ENCODE measurements around the gene RRAS.

RRAS gene

GRCh38 chr19:49652551-49653465, 12.9 kb upstream of the RRAS start:
- H3K4me3 ChIP-seq (ENCODE audit: low read depth, low read length): no peak overlapping the region
- TF ChIP-seq, protein P1, sequence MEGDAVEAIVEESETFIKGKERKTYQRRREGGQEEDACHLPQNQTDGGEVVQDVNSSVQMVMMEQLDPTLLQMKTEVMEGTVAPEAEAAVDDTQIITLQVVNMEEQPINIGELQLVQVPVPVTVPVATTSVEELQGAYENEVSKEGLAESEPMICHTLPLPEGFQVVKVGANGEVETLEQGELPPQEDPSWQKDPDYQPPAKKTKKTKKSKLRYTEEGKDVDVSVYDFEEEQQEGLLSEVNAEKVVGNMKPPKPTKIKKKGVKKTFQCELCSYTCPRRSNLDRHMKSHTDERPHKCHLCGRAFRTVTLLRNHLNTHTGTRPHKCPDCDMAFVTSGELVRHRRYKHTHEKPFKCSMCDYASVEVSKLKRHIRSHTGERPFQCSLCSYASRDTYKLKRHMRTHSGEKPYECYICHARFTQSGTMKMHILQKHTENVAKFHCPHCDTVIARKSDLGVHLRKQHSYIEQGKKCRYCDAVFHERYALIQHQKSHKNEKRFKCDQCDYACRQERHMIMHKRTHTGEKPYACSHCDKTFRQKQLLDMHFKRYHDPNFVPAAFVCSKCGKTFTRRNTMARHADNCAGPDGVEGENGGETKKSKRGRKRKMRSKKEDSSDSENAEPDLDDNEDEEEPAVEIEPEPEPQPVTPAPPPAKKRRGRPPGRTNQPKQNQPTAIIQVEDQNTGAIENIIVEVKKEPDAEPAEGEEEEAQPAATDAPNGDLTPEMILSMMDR (IDR thresholded peaks at IDR 0.05; ENCODE audit: borderline replicate concordance, insufficient read depth, low read depth, low read length): no peak

DNA sequence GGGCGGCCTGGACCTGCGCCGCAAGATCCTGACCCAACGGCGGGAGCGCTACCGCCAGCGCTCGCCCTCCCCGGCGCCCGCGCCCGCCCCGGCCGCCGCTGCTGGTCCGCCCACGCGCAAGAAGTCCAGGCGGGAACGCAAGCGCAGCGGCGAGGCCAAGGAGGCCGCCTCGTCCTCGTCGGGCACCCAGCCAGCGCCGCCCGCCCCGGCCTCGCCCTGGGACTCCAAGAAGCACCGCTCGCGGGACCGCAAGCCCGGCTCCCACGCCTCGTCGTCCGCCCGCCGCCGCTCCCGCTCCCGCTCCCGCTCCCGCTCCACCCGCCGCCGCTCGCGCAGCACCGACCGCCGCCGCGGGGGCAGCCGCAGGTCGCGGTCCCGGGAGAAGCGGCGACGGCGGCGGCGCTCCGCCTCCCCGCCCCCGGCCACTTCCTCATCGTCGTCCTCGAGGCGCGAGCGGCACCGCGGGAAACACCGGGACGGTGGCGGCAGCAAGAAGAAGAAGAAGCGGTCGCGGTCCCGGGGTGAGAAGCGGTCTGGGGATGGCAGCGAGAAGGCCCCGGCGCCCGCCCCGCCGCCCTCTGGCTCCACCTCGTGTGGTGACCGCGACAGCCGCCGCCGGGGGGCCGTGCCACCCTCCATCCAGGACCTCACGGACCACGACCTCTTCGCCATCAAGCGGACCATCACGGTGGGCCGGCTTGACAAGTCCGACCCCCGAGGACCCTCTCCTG, 12.0 kb upstream of the RRAS start:
- TF ChIP-seq, protein P1 (IDR thresholded peaks at IDR 0.05; ENCODE audit: borderline replicate concordance, insufficient read depth, low read depth, low read length): no peak
- H3K4me3 ChIP-seq (ENCODE audit: low read depth, low read length): no peak overlapping the region

- no peak overlapping the region for H3K4me3 ChIP-seq (ENCODE audit: low read depth, low read length)
- TF ChIP-seq, protein P1 (IDR thresholded peaks at IDR 0.05; ENCODE audit: borderline replicate concordance, insufficient read depth, low read depth, low read length): no peak
These were observed 11.3 kb upstream of the RRAS start for GRCh38 chr19:49651029-49651819.

- H3K4me3 ChIP-seq (ENCODE audit: low read depth, low read length): no peak overlapping the region
These were observed 6.6 kb upstream of the RRAS start for GRCh38 chr19:49646586-49646985.

DNA sequence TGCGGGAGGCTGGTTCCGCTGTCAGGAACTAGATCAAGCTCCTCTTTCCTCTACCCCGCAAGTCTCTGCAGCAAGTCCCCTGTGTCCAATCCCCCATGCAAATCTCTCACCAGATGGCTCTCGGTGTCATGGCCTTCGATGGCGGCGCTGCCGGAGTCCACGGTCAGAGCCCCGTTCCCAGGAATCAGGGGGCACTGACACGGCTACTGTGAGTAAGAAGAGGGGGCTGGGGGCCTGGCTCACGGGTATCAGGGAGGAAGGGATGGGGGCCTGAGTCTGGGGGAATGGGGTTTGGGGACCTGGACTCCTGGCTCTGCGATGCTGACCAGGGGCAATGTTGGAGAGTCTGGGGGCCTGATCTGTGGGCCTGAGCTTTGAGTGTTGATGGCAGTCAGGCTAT, 6.1 kb upstream of the RRAS start:
- TF ChIP-seq, protein P1 (IDR thresholded peaks at IDR 0.05; ENCODE audit: borderline replicate concordance, insufficient read depth, low read depth, low read length): no peak
- no peak overlapping the region for H3K4me3 ChIP-seq (ENCODE audit: low read depth, low read length)

More at GRCh38 chr19:49646586-49646985, 6.6 kb upstream of the RRAS start:
- TF ChIP-seq, protein P1 (IDR thresholded peaks at IDR 0.05; ENCODE audit: borderline replicate concordance, insufficient read depth, low read depth, low read length): no peak

- TF ChIP-seq, protein P1 (IDR thresholded peaks at IDR 0.05; ENCODE audit: borderline replicate concordance, insufficient read depth, low read depth, low read length): no peak
- no peak overlapping the region for H3K4me3 ChIP-seq (ENCODE audit: low read depth, low read length)
These were observed 5.6 kb upstream of the RRAS start for GRCh38 chr19:49645592-49645991.
